GM18505 (cell line): ENCODE data around the gene RPS6KA2.

ENCODE experiments used
- ATAC-seq: cut with Tn5 transposase; IDR thresholded peaks from one replicate; pipeline ENCODE4 v1.9.1; 2021; ENCODE audit not compliant: unreplicated experiment
- POLR2A ChIP-seq: IDR thresholded peaks from 4 replicates; pipeline ENCODE4 v1.6.1; 2011; ENCODE audit warnings: borderline replicate concordance; ENCODE audit not compliant: insufficient read depth, insufficient read length; ENCODE audit errors: extremely low read depth

The RPS6KA2 gene

GRCh38 chr6:166435574-166435973 lies 191.5 kb downstream of the RPS6KA2 start:
- no peak for ATAC-seq
- TF ChIP-seq POLR2A: no peak

- TF ChIP-seq POLR2A: no peak
- no peak for ATAC-seq
These were observed 192.7 kb downstream of the RPS6KA2 start for GRCh38 chr6:166434336-166434735.

GRCh38 chr6:166433096-166433495 lies 194.0 kb downstream of the RPS6KA2 start:
- no peak for TF ChIP-seq POLR2A

GRCh38 chr6:166430269-166430668 lies 196.8 kb downstream of the RPS6KA2 start:
- ATAC-seq: no peak
- TF ChIP-seq POLR2A: no peak

More at GRCh38 chr6:166433096-166433495, 194.0 kb downstream of the RPS6KA2 start:
- no peak for ATAC-seq

GRCh38 chr6:166424431-166424830 lies 202.6 kb downstream of the RPS6KA2 start:
- no peak for TF ChIP-seq POLR2A
- no peak for ATAC-seq

GRCh38 chr6:166423781-166424180 lies 203.3 kb downstream of the RPS6KA2 start:
- no peak for ATAC-seq

GRCh38 chr6:166423051-166423745 lies 203.9 kb downstream of the RPS6KA2 start:
- no peak for ATAC-seq
- no peak for TF ChIP-seq POLR2A

More at GRCh38 chr6:166423781-166424180, 203.3 kb downstream of the RPS6KA2 start:
- TF ChIP-seq POLR2A: no peak

- ATAC-seq: no peak
These were observed 204.7 kb downstream of the RPS6KA2 start for GRCh38 chr6:166422201-166422940.

GRCh38 chr6:166420351-166420750 lies 206.7 kb downstream of the RPS6KA2 start:
- TF ChIP-seq POLR2A: no peak
- no peak for ATAC-seq

More at GRCh38 chr6:166422201-166422940, 204.7 kb downstream of the RPS6KA2 start:
- no peak for TF ChIP-seq POLR2A

GRCh38 chr6:166419717-166420116 lies 207.3 kb downstream of the RPS6KA2 start:
- no peak for TF ChIP-seq POLR2A
- ATAC-seq: no peak

- ATAC-seq: peak; percentile 88
These were observed 207.8 kb downstream of the RPS6KA2 start for GRCh38 chr6:166419286-166419685.

GRCh38 chr6:166418691-166419143 lies 208.3 kb downstream of the RPS6KA2 start:
- TF ChIP-seq POLR2A: no peak
- no peak for ATAC-seq

More at GRCh38 chr6:166419286-166419685, 207.8 kb downstream of the RPS6KA2 start:
- TF ChIP-seq POLR2A: no peak

GRCh38 chr6:166417285-166417691 lies 209.8 kb downstream of the RPS6KA2 start:
- TF ChIP-seq POLR2A: no peak
- ATAC-seq: no peak

GRCh38 chr6:166415833-166416347 lies 211.2 kb downstream of the RPS6KA2 start:
- ATAC-seq: no peak
- no peak for TF ChIP-seq POLR2A

GRCh38 chr6:166415306-166415705 lies 211.7 kb downstream of the RPS6KA2 start:
- ATAC-seq: no peak
- TF ChIP-seq POLR2A: no peak
